Spinal cord (tissue), 10 donors: ENCODE results near the gene TMEM94. TPM values are rescaled to one million over a fixed set of nuclear protein-coding genes. Genes with fewer than 3 reads are reported as not detected.

Experiments used
- DNase-seq, 6 donors: peaks; one replicate each; pipeline versions ENCODE4 v3.0.0 to v3.0.0-alpha.2; 2013 to 2015; ENCODE audit warnings: low spot score in 6 of 6, low read depth in 4 of 6
- H3K27ac ChIP-seq: one replicate; pipeline ENCODE4 v1.5.1; 2013; ENCODE audit warnings: low read depth, low read length, control low read depth
- H3K27me3 ChIP-seq: one replicate; pipeline ENCODE4 v1.6.1; 2013; ENCODE audit warnings: low read length; ENCODE audit not compliant: control insufficient read depth, insufficient read depth
- H3K36me3 ChIP-seq: one replicate; pipeline ENCODE4 v1.6.1; 2013; ENCODE audit warnings: low read length; ENCODE audit not compliant: control insufficient read depth, insufficient read depth
- H3K4me1 ChIP-seq: one replicate; pipeline ENCODE4 v1.6.1; 2013; ENCODE audit warnings: low read length; ENCODE audit not compliant: control insufficient read depth, insufficient read depth
- H3K4me3 ChIP-seq: one replicate; pipeline ENCODE4 v1.5.1; 2013; ENCODE audit warnings: low read depth, low read length, control low read depth
- H3K9me3 ChIP-seq: one replicate; pipeline ENCODE4 v1.6.1; 2013; ENCODE audit warnings: low read length; ENCODE audit not compliant: control insufficient read depth, insufficient read depth
- WGBS: methylation state at CpG from one replicate; pipeline ENCODE4 v1.1.5; 2013; ENCODE audit warnings: missing lambda C conversion rate; ENCODE audit not compliant: insufficient coverage; 5-methylcytosine and 5-hydroxymethylcytosine counted together
- polyA plus RNA-seq, 2 donors: library from polyadenylated mRNA; unstranded; fragments of 120-200 nt; gene quantifications; one replicate each; pipeline ENCODE4 v1.2.1, GENCODE V29; 2013; ENCODE audit not compliant: insufficient read length in 2 of 2
- small RNA-seq: library from RNA; depleted of rRNA; stranded (forward); fragments of <200 nt; gene quantifications from one replicate; pipeline ENCODE3, GENCODE V24; 2014; ENCODE audit warnings: low replicate concordance
- total RNA-seq, 2 donors: library from RNA; depleted of rRNA in 1 of 2; stranded (reverse); fragments of 120-200 nt in 1 of 2; fragments of >200 nt in 1 of 2; gene quantifications; one replicate each; pipeline versions ENCODE4 v1.2.3 to v1.2.4, GENCODE V29; 2013 to 2014
- donor health status: healthy.

The TMEM94 gene
- total and polyA plus RNA-seq, 4 donors: 23.2 to 120 (median 82.4) TPM

DNA sequence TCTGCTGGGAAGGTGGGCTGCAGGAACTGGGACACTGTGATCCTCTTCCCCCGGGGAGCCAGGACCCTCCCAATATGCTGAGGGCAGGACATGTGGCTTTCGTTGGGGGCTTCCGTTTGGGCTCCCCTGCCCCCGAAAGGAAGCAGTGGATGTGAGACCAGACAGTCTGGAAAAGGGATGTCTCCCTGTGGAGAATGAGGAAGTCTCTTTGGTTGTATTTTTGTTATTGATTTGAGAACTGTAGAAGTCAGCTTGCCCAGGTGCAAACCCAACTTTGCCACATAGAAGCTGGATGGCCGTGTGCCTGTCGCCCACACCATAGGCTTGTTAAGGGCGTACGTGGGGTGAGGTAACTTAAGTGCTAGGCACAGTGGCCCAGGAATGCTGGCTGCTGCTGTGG is 87.8 kb downstream of the TMEM94 start:
- Histone ChIP-seq H3K27me3 (no peaks in the 10 kb centered on the region), H3K9me3 (no peaks in the 10 kb centered on the region), H3K36me3 (peaks cover 3% of the 10 kb centered on the region), H3K27ac (no peak overlapping the region), H3K4me1 (no peaks in the 10 kb centered on the region), H3K4me3 (no peak overlapping the region)
- no peak for DNase-seq
- 79% methylated on average over 8 of the region's 8 CpGs for WGBS

DNA sequence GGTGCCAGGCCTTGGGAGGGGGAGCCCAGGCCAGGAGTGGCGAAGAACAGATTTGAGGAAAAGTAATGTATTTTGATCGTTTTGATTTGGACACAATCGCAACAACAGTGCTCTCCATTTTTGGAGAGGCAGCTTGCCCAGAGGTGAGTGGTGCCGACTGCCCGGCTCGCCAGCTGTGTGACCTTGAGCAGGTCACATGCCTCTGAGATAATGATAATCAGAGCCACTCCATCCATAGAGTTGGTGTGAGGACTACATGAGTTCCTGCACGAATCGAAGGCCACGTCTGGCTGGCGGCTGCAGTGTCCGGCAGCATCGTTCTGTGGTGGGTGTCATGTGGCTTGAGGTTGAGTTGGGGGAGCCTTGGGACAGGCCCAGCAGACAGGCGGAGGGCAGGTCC is 89.7 kb downstream of the TMEM94 start:
- Histone ChIP-seq H3K4me1 (no peaks in the 10 kb centered on the region), H3K36me3 (no peaks in the 10 kb centered on the region), H3K9me3 (no peaks in the 10 kb centered on the region), H3K4me3 (no peak overlapping the region), H3K27me3 (peaks cover 3% of the 10 kb centered on the region), H3K27ac (no peak overlapping the region)
- WGBS: 94% methylated on average over 13 of the region's 13 CpGs
- no peak for DNase-seq

DNA sequence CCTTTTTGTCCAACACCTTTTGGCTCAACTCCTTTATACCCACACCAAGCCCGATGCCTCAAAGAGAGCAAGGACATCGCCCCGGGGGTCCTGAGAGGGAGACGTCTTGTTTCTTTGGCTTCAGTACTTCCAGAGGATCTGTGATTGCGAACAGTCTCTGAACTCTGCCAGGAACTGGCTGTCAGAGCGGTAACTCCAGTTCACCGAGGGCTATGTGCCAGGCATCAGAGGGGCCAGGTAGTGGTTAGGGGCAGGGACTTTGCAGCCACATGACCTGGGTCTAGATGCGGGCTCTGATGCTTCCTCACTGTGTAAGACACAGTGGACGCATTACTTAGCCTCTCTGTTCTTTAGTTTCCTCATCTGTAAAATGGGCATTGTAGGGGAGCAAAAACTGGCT is 90.7 kb downstream of the TMEM94 start:
- H3K27ac ChIP-seq: no peak overlapping the region
- no peaks in the 10 kb centered on the region for H3K36me3 ChIP-seq
- no peak overlapping the region for H3K4me3 ChIP-seq
- 89% methylated on average over 8 of the region's 9 CpGs for WGBS
- H3K27me3 ChIP-seq: peaks cover 3% of the 10 kb centered on the region
- no peaks in the 10 kb centered on the region for H3K4me1 ChIP-seq
- H3K9me3 ChIP-seq: no peaks in the 10 kb centered on the region
- no peak for DNase-seq

DNA sequence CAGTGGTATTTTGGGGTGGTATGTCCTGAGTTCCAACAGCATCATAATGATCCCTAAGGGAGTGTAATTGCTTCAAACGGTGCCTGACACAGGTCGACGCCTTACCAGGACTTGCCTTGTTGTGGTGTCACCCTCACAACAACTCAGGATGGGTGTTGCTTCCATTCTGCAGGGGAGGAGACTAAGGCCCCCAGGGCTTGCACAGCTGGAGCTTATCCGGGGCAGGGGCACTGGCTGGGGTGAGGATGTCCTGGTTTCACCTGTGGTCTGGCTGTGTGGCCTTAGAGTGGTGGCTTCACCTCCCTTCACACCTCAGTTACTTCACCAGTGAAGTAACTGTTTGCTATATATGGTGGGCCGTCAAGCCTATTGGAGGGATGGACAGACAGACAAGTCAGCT is 92.4 kb downstream of the TMEM94 start:
- DNase-seq: no peak
- Histone ChIP-seq H3K27me3 (peaks cover 3% of the 10 kb centered on the region), H3K9me3 (no peaks in the 10 kb centered on the region), H3K4me3 (no peak overlapping the region), H3K36me3 (no peaks in the 10 kb centered on the region), H3K4me1 (peaks cover 8% of the 10 kb centered on the region), H3K27ac (no peak overlapping the region)
- WGBS: 50% methylated on average over 1 of the region's 5 CpGs

Small RNA genes lying within 50 kb of the gene (small RNA-seq; reads per million reads assigned to genes)
- gene RF00019: not detected
- not detected for gene RNU6-938P

Other genes with a start within 250 kb of the TMEM94 start
- 10 to 100 TPM; 12.1 to 19.8 TPM for gene GGA3, start 195.0 kb upstream of the TMEM94 start, total RNA-seq
- 10 to 100 TPM; 53.4 to 57.5 TPM for gene GGA3, start 195.0 kb upstream of the TMEM94 start, polyA plus RNA-seq
- gene MRPS7, start 194.8 kb upstream of the TMEM94 start, total RNA-seq: 10 to 100 TPM; 47.9 to 71.2 TPM
- gene MRPS7, start 194.8 kb upstream of the TMEM94 start, polyA plus RNA-seq: 10 to 100 TPM; 70.3 to 73.5 TPM
- 10 to 100 TPM; 11.0 to 21.8 TPM for gene MIF4GD, start 185.4 kb upstream of the TMEM94 start, total RNA-seq
- 10 to 100 TPM; 30.2 to 31.1 TPM for gene MIF4GD, start 185.4 kb upstream of the TMEM94 start, polyA plus RNA-seq
- gene SLC25A19, start 167.2 kb upstream of the TMEM94 start, total RNA-seq: 1 to 10 TPM; 6.7 to 9.3 TPM
- gene SLC25A19, start 167.2 kb upstream of the TMEM94 start, polyA plus RNA-seq: 10 to 100 TPM in 1 of 2 donors, 1 to 10 TPM in 1; 9.0 to 11.7 TPM
- 10 to 100 TPM; 86.6 to 91.8 TPM for gene GRB2, start 51.0 kb upstream of the TMEM94 start, total RNA-seq
- gene GRB2, start 51.0 kb upstream of the TMEM94 start, polyA plus RNA-seq: 100 to 1,000 TPM; 167 to 205 TPM
- gene CASKIN2, start 58.9 kb downstream of the TMEM94 start, total RNA-seq: 10 to 100 TPM; 12.9 to 14.5 TPM
- 10 to 100 TPM; 37.1 to 38.3 TPM for gene CASKIN2, start 58.9 kb downstream of the TMEM94 start, polyA plus RNA-seq
- 10 to 100 TPM; 10.0 to 28.9 TPM for gene TSEN54, start 59.9 kb downstream of the TMEM94 start, total RNA-seq
- gene TSEN54, start 59.9 kb downstream of the TMEM94 start, polyA plus RNA-seq: 10 to 100 TPM; 32.9 to 48.2 TPM
- gene LLGL2, start 69.1 kb downstream of the TMEM94 start, total RNA-seq: 1 to 10 TPM; 2.0 to 9.9 TPM
- 1 to 10 TPM; 4.9 to 6.6 TPM for gene LLGL2, start 69.1 kb downstream of the TMEM94 start, polyA plus RNA-seq
- gene MYO15B, start 131.2 kb downstream of the TMEM94 start, total RNA-seq: 10 to 100 TPM; 38.9 to 99.1 TPM
- 100 to 1,000 TPM in 1 of 2 donors, 10 to 100 TPM in 1; 98.4 to 148 TPM for gene MYO15B, start 131.2 kb downstream of the TMEM94 start, polyA plus RNA-seq
- 1 to 10 TPM; 3.0 to 5.8 TPM for gene SMIM5, start 176.8 kb downstream of the TMEM94 start, total RNA-seq
- 1 to 10 TPM; 2.1 to 2.7 TPM for gene SMIM5, start 176.8 kb downstream of the TMEM94 start, polyA plus RNA-seq
- gene RECQL5, start 210.5 kb downstream of the TMEM94 start, total RNA-seq: 10 to 100 TPM; 10.2 to 28.0 TPM
- 10 to 100 TPM; 29.3 to 36.5 TPM for gene RECQL5, start 210.5 kb downstream of the TMEM94 start, polyA plus RNA-seq
- gene SAP30BP, start 210.7 kb downstream of the TMEM94 start, total RNA-seq: 100 to 1,000 TPM in 1 of 2 donors, 10 to 100 TPM in 1; 44.3 to 108 TPM
- gene SAP30BP, start 210.7 kb downstream of the TMEM94 start, polyA plus RNA-seq: 100 to 1,000 TPM; 103 to 123 TPM